Astrocyte of the cerebellum (primary cell): ENCODE data around the gene HECTD2.

ENCODE experiments used
- DNase-seq: peaks from one replicate; pipeline ENCODE4 v3.0.0-alpha.2; 2011; ENCODE audit warnings: low read depth
- H3K4me3 ChIP-seq: 2 replicates; pipeline ENCODE4 v1.5.1; 2011; ENCODE audit warnings: mild to moderate bottlenecking, low read depth, low read length, moderate library complexity
- CTCF ChIP-seq: IDR thresholded peaks from 2 replicates; pipeline ENCODE4 v1.5.1; 2012; ENCODE audit warnings: low read length, low read depth, moderate library complexity, mild to moderate bottlenecking; ENCODE audit errors: missing control alignments
- in situ Hi-C: cut with HindIII; loops from 2 replicates; pipeline ENCODE4 v1.10.0; 2017; ENCODE audit warnings: low sequenced_read_pairs

HECTD2 gene

GRCh38 chr10:91562839-91563581 lies 152.9 kb downstream of the HECTD2 start:
- no peak for TF ChIP-seq CTCF
- H3K4me3 ChIP-seq: no peak overlapping the region
- DNase-seq: no peak
- in situ Hi-C loops: no loop called here

- no peak for DNase-seq
- in situ Hi-C loops: no loop called here
- TF ChIP-seq CTCF: no peak
- H3K4me3 ChIP-seq: no peak overlapping the region
Measured at GRCh38 chr10:91564026-91564425, 153.9 kb downstream of the HECTD2 start.
